Calu3 (cell line): Measurements from ENCODE around the gene GUCY1A2. TPM values are rescaled to one million over a fixed set of nuclear protein-coding genes. Genes with fewer than 3 reads are reported as not detected.

Experiments used
- BruUV-seq: library from RNA; stranded (reverse); fragments of 400-500 nt; replicated peaks from 2 replicates; lab custom pipeline; 2021; lab: Mats Ljungman, UMichigan
- CTCF ChIA-PET: fragments of 300-600 bp; sonication (Branson Sonifier 250); formaldehyde crosslinking; loops from one replicate; lab custom pipeline; 2022; ENCODE audit warnings: antibody characterized with exemption; lab: Charles Lee
- DNase-seq: peaks from one replicate; pipeline ENCODE4 v3.0.0; 2022
- H3K27ac Mint-ChIP-seq: one replicate; pipeline ENCODE4 v1.8.0; 2022; ENCODE audit warnings: mixed read lengths; ENCODE audit not compliant: unreplicated experiment
- H3K27me3 Mint-ChIP-seq: one replicate; pipeline ENCODE4 v1.8.0; 2022; ENCODE audit warnings: mixed read lengths; ENCODE audit not compliant: unreplicated experiment
- H3K36me3 Mint-ChIP-seq: one replicate; pipeline ENCODE4 v1.8.0; 2022; ENCODE audit warnings: mild to moderate bottlenecking, moderate library complexity, mixed read lengths; ENCODE audit not compliant: insufficient read depth, unreplicated experiment
- H3K4me1 Mint-ChIP-seq: one replicate; pipeline ENCODE4 v1.8.0; 2022; ENCODE audit warnings: mild to moderate bottlenecking, low read depth, mixed read lengths; ENCODE audit not compliant: unreplicated experiment
- H3K4me3 Mint-ChIP-seq: one replicate; pipeline ENCODE4 v1.8.0; 2022; ENCODE audit warnings: mild to moderate bottlenecking, low read depth, moderate library complexity, mixed read lengths; ENCODE audit not compliant: unreplicated experiment
- H3K9me3 Mint-ChIP-seq: one replicate; pipeline ENCODE4 v1.8.0; 2022; ENCODE audit warnings: low read depth, mixed read lengths; ENCODE audit not compliant: unreplicated experiment
- intact Hi-C: fragments of 100-400 bp; cut with micrococcal nuclease; formaldehyde crosslinking; loops from one replicate; pipeline ENCODE4 v1.10.0; 2022; ENCODE audit not compliant: unreplicated experiment
- total RNA-seq: library from RNA; stranded (reverse); gene quantifications from 2 replicates; pipeline ENCODE4 v1.2.3, GENCODE V29; 2022
- TF ChIP-seq, protein P1 (sequence below): fragments of 200-600 bp; IDR thresholded peaks from one replicate; pipeline ENCODE4 v1.8.0; 2022; ENCODE audit warnings: antibody characterized with exemption; ENCODE audit not compliant: unreplicated experiment

The GUCY1A2 gene
- total RNA-seq, 1 experiment from 2014 or later: not detected

- H3K4me1 Mint-ChIP-seq: no peaks in the 10 kb centered on the region
- TF ChIP-seq, protein P1, sequence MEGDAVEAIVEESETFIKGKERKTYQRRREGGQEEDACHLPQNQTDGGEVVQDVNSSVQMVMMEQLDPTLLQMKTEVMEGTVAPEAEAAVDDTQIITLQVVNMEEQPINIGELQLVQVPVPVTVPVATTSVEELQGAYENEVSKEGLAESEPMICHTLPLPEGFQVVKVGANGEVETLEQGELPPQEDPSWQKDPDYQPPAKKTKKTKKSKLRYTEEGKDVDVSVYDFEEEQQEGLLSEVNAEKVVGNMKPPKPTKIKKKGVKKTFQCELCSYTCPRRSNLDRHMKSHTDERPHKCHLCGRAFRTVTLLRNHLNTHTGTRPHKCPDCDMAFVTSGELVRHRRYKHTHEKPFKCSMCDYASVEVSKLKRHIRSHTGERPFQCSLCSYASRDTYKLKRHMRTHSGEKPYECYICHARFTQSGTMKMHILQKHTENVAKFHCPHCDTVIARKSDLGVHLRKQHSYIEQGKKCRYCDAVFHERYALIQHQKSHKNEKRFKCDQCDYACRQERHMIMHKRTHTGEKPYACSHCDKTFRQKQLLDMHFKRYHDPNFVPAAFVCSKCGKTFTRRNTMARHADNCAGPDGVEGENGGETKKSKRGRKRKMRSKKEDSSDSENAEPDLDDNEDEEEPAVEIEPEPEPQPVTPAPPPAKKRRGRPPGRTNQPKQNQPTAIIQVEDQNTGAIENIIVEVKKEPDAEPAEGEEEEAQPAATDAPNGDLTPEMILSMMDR: no peak
- no peak for DNase-seq
- no peak overlapping the region for H3K27ac Mint-ChIP-seq
- CTCF ChIA-PET: no interaction called here
- H3K4me3 Mint-ChIP-seq: no peak overlapping the region
- H3K36me3 Mint-ChIP-seq: no peaks in the 10 kb centered on the region
- no peaks in the 10 kb centered on the region for H3K27me3 Mint-ChIP-seq
- no peaks in the 10 kb centered on the region for H3K9me3 Mint-ChIP-seq
- no TSS peak for BruUV-seq
- intact Hi-C loops: no loop called here
Observed at GRCh38 chr11:106983991-106984390, 34.3 kb downstream of the GUCY1A2 start.

GRCh38 chr11:106983261-106983660 lies 35.0 kb downstream of the GUCY1A2 start:
- Mint-ChIP-seq H3K9me3 (no peaks in the 10 kb centered on the region), H3K4me1 (no peaks in the 10 kb centered on the region), H3K36me3 (no peaks in the 10 kb centered on the region), H3K27me3 (no peaks in the 10 kb centered on the region), H3K4me3 (no peak overlapping the region), H3K27ac (no peak overlapping the region)
- BruUV-seq: no TSS peak
- no peak for DNase-seq
- intact Hi-C loops: no loop called here
- CTCF ChIA-PET: no interaction called here
- TF ChIP-seq, protein P1: no peak

GRCh38 chr11:106974831-106975230 lies 43.4 kb downstream of the GUCY1A2 start:
- CTCF ChIA-PET: no interaction called here
- Mint-ChIP-seq H3K4me3 (no peak overlapping the region), H3K9me3 (no peaks in the 10 kb centered on the region), H3K36me3 (no peaks in the 10 kb centered on the region), H3K27ac (no peak overlapping the region), H3K27me3 (no peaks in the 10 kb centered on the region), H3K4me1 (no peaks in the 10 kb centered on the region)
- DNase-seq: no peak
- intact Hi-C loops: no loop called here
- TF ChIP-seq, protein P1: no peak
- BruUV-seq: no TSS peak

DNA sequence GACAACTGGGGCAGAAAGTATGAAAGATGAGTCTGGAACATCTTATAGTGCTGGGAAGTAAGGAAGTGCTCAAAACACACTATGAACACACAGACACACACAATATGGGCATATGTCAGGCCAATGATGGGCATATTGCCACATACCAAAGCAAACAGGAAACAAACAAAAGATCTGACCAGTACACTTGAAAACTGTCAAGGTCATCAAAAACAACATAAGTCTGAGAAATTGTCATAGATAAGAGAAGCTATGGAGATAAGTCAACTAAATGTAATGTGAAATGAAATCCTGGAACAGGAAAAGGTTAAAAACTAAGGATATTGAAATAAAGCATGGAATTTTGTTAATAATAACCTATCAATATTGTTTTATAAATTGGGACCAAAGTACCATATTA lies 46.4 kb downstream of the GUCY1A2 start:
- CTCF ChIA-PET: no interaction called here
- TF ChIP-seq, protein P1: no peak
- Mint-ChIP-seq H3K27ac (no peak overlapping the region), H3K36me3 (no peaks in the 10 kb centered on the region), H3K4me3 (no peak overlapping the region), H3K27me3 (no peaks in the 10 kb centered on the region), H3K9me3 (no peaks in the 10 kb centered on the region), H3K4me1 (no peaks in the 10 kb centered on the region)
- intact Hi-C loops: no loop called here
- BruUV-seq: no TSS peak
- no peak for DNase-seq
